ENCODE results near the gene OR6B2.

The OR6B2 gene

DNA sequence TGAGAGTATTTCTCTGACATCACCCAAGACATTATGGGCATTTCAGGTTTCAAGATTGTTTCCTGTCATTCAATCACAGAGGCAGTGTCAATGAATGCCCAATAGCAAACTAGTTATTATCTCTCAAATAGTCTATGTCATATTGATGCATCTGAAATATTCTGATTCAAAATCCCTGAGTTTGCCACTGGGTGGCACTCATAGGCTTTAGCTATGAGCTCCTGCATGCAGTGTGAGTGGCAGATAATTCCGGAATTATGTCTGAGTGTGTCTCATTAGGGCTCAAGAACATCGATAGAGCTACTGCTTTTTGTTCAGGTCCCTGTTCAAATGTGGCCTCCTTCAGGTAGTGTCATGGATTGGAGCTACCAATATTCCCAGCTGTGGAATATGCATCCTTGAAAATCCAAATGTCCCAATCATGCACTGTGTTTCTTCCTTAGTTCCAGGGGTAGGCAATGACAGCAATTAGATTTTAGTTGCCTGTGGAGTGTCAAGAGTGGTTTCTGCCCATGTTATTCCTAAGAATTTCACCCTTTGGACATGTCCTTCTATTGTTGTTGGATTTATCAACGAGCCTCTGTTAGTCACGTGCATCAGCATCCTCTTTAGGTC lies 30.9 kb upstream of the OR6B2 start:
- Histone ChIP-seq H3K79me2 (ENCODE audit: insufficient read depth, low read length) (no peaks in the 10 kb centered on the region), H2AFZ (ENCODE audit: low read length) (peak overlapping the region; percentile 92), H4K20me1 (ENCODE audit: insufficient read depth, low read length, poor library complexity, severe bottlenecking) (no peaks in the 10 kb centered on the region), H3K27me3 (ENCODE audit: insufficient read depth, low read length, poor library complexity, severe bottlenecking) (no peaks in the 10 kb centered on the region), H3K4me3 (ENCODE audit: low read length, poor library complexity, severe bottlenecking) (no peak overlapping the region), H3K4me1 (ENCODE audit: insufficient read depth, low read length, poor library complexity, severe bottlenecking) (no peaks in the 10 kb centered on the region), H3K36me3 (ENCODE audit: insufficient read depth, low read length) (no peaks in the 10 kb centered on the region), H3K9ac (ENCODE audit: low read depth, low read length, poor library complexity, severe bottlenecking) (no peak overlapping the region), H3K4me2 (ENCODE audit: low read depth, low read length, poor library complexity, severe bottlenecking) (peak overlapping the region; percentile 33), H3F3A (ENCODE audit: low read depth) (no peaks in the 10 kb centered on the region), H3K9me2 (replicated peaks; ENCODE audit: low read depth, low read length) (no peaks in the 10 kb centered on the region), H3K9me3 (ENCODE audit: insufficient read depth, low read depth, low read length) (no peaks in the 10 kb centered on the region)
- TF ChIP-seq, protein P1, sequence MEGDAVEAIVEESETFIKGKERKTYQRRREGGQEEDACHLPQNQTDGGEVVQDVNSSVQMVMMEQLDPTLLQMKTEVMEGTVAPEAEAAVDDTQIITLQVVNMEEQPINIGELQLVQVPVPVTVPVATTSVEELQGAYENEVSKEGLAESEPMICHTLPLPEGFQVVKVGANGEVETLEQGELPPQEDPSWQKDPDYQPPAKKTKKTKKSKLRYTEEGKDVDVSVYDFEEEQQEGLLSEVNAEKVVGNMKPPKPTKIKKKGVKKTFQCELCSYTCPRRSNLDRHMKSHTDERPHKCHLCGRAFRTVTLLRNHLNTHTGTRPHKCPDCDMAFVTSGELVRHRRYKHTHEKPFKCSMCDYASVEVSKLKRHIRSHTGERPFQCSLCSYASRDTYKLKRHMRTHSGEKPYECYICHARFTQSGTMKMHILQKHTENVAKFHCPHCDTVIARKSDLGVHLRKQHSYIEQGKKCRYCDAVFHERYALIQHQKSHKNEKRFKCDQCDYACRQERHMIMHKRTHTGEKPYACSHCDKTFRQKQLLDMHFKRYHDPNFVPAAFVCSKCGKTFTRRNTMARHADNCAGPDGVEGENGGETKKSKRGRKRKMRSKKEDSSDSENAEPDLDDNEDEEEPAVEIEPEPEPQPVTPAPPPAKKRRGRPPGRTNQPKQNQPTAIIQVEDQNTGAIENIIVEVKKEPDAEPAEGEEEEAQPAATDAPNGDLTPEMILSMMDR (conservative IDR thresholded peaks at IDR 0.05; ENCODE audit: low read length), result peak; percentile 77
- no peak for TF ChIP-seq EZH2phosphoT487 (IDR thresholded peaks at IDR 0.05; ENCODE audit: borderline replicate concordance)

DNA sequence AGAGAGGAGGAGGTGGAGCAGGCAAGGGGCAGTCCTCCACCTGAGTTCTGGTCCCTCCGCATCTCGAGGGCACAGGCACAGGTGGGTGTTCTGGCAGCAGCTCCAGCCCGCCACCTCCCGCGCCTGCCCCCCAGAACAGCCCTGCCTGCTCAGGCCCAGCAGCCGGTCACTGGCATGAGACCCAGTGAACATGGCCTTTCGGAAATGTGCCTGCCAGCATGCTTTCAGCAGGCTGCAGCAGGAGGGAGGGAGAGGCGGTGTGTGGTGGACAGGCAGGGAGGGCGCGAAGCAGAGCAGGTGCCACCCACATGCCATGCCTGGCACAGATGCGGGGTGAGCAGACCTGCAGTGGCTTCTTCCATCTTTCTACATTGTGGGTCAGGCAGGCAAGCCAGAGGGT lies 26.4 kb upstream of the OR6B2 start:
- Histone ChIP-seq H3K9me3 (ENCODE audit: insufficient read depth, low read depth, low read length) (no peaks in the 10 kb centered on the region), H3K27me3 (ENCODE audit: insufficient read depth, low read length, poor library complexity, severe bottlenecking) (no peaks in the 10 kb centered on the region), H2AFZ (ENCODE audit: low read length) (no peak overlapping the region), H4K20me1 (ENCODE audit: insufficient read depth, low read length, poor library complexity, severe bottlenecking) (no peaks in the 10 kb centered on the region), H3K9ac (ENCODE audit: low read depth, low read length, poor library complexity, severe bottlenecking) (no peak overlapping the region), H3K79me2 (ENCODE audit: insufficient read depth, low read length) (no peaks in the 10 kb centered on the region), H3K9me2 (replicated peaks; ENCODE audit: low read depth, low read length) (no peaks in the 10 kb centered on the region), H3K36me3 (ENCODE audit: insufficient read depth, low read length) (no peaks in the 10 kb centered on the region), H3K4me3 (ENCODE audit: low read length, poor library complexity, severe bottlenecking) (no peak overlapping the region), H3K4me2 (ENCODE audit: low read depth, low read length, poor library complexity, severe bottlenecking) (no peak overlapping the region), H3F3A (ENCODE audit: low read depth) (no peaks in the 10 kb centered on the region), H3K4me1 (ENCODE audit: insufficient read depth, low read length, poor library complexity, severe bottlenecking) (no peaks in the 10 kb centered on the region)
- TF ChIP-seq, protein P1 (conservative IDR thresholded peaks at IDR 0.05; ENCODE audit: low read length), result no peak
- no peak for TF ChIP-seq EZH2phosphoT487 (IDR thresholded peaks at IDR 0.05; ENCODE audit: borderline replicate concordance)

DNA sequence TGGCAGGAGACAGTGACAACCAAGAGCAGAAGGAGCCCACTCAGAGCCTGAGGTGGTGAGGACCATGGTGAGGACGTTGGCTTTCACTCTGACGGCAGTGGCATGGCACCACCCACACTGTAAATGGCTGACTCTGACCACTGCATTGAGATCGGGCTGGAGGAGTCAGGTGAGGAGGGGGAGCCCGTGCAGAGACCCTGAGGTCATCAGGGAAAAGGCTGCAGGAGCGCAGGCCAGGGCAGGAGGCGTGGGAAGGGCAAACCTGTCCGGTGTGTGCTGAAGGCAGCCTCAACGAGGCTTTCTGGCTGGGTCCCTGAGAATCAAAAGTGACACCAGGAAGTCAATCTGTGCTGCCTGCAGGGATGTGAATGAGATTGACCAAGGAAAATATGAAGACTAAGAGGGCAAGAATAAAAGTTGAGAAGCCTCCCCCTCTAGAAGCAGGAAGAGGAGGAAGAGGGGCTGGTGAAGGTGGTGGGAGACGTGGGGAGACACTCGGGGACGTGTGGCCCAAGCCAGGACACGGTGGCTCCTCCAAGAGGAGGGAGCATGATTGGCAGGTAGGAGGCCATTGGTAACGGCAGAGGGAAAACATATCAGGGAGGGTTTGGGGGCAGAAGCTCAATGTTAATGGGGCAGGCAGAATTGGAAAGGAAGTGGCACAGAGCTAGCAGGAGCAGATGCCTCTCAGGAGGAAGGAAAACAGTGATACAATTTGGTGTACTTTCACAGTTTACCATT lies 25.1 kb upstream of the OR6B2 start:
- no peaks in the 10 kb centered on the region for H3K36me3 ChIP-seq (ENCODE audit: insufficient read depth, low read length)
- no peaks in the 10 kb centered on the region for H3K9me3 ChIP-seq (ENCODE audit: insufficient read depth, low read depth, low read length)
- TF ChIP-seq, protein P1 (conservative IDR thresholded peaks at IDR 0.05; ENCODE audit: low read length), result no peak
- no peak for TF ChIP-seq EZH2phosphoT487 (IDR thresholded peaks at IDR 0.05; ENCODE audit: borderline replicate concordance)
- H3K4me1 ChIP-seq (ENCODE audit: insufficient read depth, low read length, poor library complexity, severe bottlenecking), result no peaks in the 10 kb centered on the region
- H3K9ac ChIP-seq (ENCODE audit: low read depth, low read length, poor library complexity, severe bottlenecking), result no peak overlapping the region
- no peaks in the 10 kb centered on the region for H4K20me1 ChIP-seq (ENCODE audit: insufficient read depth, low read length, poor library complexity, severe bottlenecking)
- H3F3A ChIP-seq (ENCODE audit: low read depth), result no peaks in the 10 kb centered on the region
- no peaks in the 10 kb centered on the region for H3K9me2 ChIP-seq (replicated peaks; ENCODE audit: low read depth, low read length)
- H3K4me3 ChIP-seq (ENCODE audit: low read length, poor library complexity, severe bottlenecking), result no peak overlapping the region
- no peak overlapping the region for H3K4me2 ChIP-seq (ENCODE audit: low read depth, low read length, poor library complexity, severe bottlenecking)
- H3K79me2 ChIP-seq (ENCODE audit: insufficient read depth, low read length), result no peaks in the 10 kb centered on the region
- no peaks in the 10 kb centered on the region for H3K27me3 ChIP-seq (ENCODE audit: insufficient read depth, low read length, poor library complexity, severe bottlenecking)
- peak overlapping the region; percentile 64 for H2AFZ ChIP-seq (ENCODE audit: low read length)
